Type B pancreatic cell (in vitro differentiated cells): Measurements from ENCODE around the gene SART1. TPM values are rescaled to one million over a fixed set of nuclear protein-coding genes. Genes with fewer than 3 reads are reported as not detected.
A peak's percentile ranks its signal among the peaks of the same experiment; 100 is the strongest.

ENCODE experiments used
- DNase-seq: peaks from one replicate; pipeline ENCODE4 v3.0.0; 2021; ENCODE audit warnings: mixed read lengths; ENCODE audit not compliant: unreplicated experiment; ENCODE audit errors: extremely low spot score
- H3K27ac Mint-ChIP-seq: 2 replicates; pipeline ENCODE4 v1.8.0; 2021; ENCODE audit warnings: mild to moderate bottlenecking, mixed read lengths
- H3K27me3 Mint-ChIP-seq: 2 replicates; pipeline ENCODE4 v1.8.0; 2021; ENCODE audit warnings: mixed read lengths
- H3K36me3 Mint-ChIP-seq: 2 replicates; pipeline ENCODE4 v1.8.0; 2021; ENCODE audit warnings: mixed read lengths
- H3K4me1 Mint-ChIP-seq: one replicate; pipeline ENCODE4 v1.8.0; 2021; ENCODE audit warnings: mixed read lengths; ENCODE audit not compliant: unreplicated experiment
- H3K4me3 Mint-ChIP-seq: 2 replicates; pipeline ENCODE4 v1.8.0; 2021; ENCODE audit warnings: mild to moderate bottlenecking, mixed read lengths
- H3K9me3 Mint-ChIP-seq: 2 replicates; pipeline ENCODE4 v1.8.0; 2021; ENCODE audit warnings: mixed read lengths
- total RNA-seq: library from RNA; stranded (reverse); gene quantifications from 2 replicates; pipeline ENCODE4 v1.2.1, GENCODE V29; 2021; ENCODE audit warnings: low replicate concordance
- TF ChIP-seq, protein P1 (sequence below): fragments of 200-600 bp; sonication (generic); conservative IDR thresholded peaks from 2 replicates; pipeline ENCODE4 v1.5.0; 2021; ENCODE audit warnings: antibody characterized with exemption, mild to moderate bottlenecking

SART1 gene
- total RNA-seq, 1 donor from 2014 or later = 46.0 TPM

DNA sequence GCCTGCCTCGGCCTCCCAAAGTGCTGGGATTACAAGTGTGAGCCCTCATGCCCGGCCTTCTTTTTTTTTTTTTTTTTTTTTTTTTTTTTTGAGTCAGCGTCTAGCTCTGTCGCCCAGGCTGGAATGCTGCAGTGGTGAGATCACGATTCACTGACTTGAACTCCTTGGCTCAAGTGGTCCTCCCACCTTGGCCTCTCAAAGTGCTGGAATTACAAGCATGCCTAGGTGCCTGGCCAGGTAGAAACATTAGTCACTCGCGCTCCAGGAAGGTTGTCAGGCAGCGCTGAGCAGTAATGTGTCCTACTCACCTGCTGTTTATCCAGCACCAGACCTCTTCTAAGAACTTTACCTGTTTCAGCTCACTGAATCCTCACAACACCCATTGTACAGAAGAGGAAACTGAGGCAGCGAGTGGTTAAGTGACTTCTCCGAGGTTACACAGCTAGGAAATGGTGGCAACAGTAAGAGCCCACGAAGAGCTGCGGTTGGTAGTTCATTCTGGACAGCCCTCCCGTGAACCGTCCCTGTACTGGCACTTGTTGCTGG is 49.8 kb downstream of the SART1 start:
- H3K4me1 Mint-ChIP-seq = no peaks in the 10 kb centered on the region
- H3K4me3 Mint-ChIP-seq = peak overlapping the region; percentile 54
- H3K27ac Mint-ChIP-seq = peak overlapping the region; percentile 66
- H3K27me3 Mint-ChIP-seq = peaks cover 13% of the 10 kb centered on the region
- H3K36me3 Mint-ChIP-seq = no peaks in the 10 kb centered on the region
- TF ChIP-seq, protein P1, sequence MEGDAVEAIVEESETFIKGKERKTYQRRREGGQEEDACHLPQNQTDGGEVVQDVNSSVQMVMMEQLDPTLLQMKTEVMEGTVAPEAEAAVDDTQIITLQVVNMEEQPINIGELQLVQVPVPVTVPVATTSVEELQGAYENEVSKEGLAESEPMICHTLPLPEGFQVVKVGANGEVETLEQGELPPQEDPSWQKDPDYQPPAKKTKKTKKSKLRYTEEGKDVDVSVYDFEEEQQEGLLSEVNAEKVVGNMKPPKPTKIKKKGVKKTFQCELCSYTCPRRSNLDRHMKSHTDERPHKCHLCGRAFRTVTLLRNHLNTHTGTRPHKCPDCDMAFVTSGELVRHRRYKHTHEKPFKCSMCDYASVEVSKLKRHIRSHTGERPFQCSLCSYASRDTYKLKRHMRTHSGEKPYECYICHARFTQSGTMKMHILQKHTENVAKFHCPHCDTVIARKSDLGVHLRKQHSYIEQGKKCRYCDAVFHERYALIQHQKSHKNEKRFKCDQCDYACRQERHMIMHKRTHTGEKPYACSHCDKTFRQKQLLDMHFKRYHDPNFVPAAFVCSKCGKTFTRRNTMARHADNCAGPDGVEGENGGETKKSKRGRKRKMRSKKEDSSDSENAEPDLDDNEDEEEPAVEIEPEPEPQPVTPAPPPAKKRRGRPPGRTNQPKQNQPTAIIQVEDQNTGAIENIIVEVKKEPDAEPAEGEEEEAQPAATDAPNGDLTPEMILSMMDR = no peak
- DNase-seq = no peak
- no peaks in the 10 kb centered on the region for H3K9me3 Mint-ChIP-seq

DNA sequence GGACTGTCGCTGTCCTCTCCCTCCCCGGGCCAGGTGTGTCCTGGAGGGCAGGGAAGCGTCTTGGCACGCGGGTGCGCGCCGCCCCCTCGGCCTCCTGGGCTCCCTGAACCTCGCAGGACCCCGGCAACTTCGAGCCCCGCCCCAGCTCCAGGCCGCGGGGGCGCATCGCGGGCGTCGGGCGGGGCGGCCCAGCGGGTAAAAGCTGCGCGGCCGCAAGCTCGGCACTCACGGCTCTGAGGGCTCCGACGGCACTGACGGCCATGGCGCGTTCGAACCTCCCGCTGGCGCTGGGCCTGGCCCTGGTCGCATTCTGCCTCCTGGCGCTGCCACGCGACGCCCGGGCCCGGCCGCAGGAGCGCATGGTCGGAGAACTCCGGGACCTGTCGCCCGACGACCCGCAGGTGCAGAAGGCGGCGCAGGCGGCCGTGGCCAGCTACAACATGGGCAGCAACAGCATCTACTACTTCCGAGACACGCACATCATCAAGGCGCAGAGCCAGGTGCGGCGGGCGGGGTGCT is 50.3 kb downstream of the SART1 start, which contains the start of gene CST6:
CST6 (plus strand) TSS at position 224 of the 519 bp plus-strand sequence; CDS start at position 261, 37 bp downstream.
- Mint-ChIP-seq H3K27me3 (peaks cover 13% of the 10 kb centered on the region), H3K36me3 (no peaks in the 10 kb centered on the region), H3K4me3 (peak within 1 kb of the TSS; percentile 54), H3K4me1 (no peaks in the 10 kb centered on the region), H3K9me3 (no peaks in the 10 kb centered on the region), H3K27ac (peak within 1 kb of the TSS; percentile 66)
- TF ChIP-seq, protein P1 = no peak
- no peak for DNase-seq

DNA sequence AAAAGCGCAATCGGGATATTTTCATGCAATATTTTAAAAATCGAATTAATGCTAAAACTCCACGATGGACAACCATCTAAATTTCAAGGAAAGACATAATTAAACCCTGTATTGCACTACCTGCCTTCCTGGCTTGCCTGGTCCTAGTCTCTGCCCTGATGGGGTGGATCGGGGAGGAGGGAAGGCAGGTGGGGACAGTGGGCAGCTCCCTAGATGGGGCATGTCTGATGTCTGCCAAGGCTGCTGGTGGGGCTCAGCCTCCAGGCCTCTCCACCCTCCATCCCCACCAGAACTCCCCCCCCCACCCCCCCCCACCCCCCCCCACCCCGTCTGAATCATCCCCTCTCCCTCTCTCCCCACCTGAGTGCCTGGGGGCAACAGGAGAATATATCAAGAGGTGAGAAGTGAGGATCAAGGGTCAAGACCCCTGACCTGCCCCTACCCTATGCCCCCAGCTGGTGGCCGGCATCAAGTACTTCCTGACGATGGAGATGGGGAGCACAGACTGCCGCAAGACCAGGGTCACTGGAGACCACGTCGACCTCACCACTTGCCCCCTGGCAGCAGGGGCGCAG is 50.9 kb downstream of the SART1 start:
- Mint-ChIP-seq H3K4me1 (no peaks in the 10 kb centered on the region), H3K9me3 (no peaks in the 10 kb centered on the region), H3K27me3 (peaks cover 13% of the 10 kb centered on the region), H3K4me3 (no peak overlapping the region), H3K27ac (no peak overlapping the region), H3K36me3 (no peaks in the 10 kb centered on the region)
- TF ChIP-seq, protein P1 = no peak
- DNase-seq = no peak

DNA sequence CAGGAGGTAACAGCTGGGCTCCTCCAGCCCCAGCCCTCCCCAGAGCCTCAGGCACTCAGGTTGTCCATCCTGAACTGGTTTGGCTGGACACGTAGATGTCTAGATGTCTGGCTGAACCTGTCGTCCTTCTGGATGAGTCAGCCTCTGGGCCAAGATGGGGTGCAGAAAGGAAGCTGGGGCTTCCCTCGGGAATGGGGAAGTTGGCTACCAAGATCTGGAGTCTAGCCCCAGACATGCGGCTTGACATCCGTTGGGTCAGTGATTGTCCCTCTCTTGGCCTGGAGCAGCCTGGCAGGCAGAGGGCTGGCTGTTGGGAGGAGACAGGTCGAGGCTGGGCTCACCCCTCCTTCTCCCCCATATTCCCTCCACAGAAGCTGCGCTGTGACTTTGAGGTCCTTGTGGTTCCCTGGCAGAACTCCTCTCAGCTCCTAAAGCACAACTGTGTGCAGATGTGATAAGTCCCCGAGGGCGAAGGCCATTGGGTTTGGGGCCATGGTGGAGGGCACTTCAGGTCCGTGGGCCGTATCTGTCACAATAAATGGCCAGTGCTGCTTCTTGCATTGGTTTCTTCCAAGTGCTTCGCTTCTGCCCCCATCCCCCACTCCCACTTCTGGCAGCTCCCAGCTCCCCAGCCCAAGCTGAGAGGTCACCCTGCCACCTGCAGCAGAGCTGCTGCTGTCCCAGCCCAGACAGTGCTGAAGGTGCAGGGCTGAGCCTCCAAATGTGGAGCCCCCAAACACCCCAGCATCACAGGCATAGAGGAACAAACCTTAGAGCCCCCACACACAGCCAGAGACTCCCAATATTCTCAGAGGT is 51.6 kb downstream of the SART1 start:
- no peaks in the 10 kb centered on the region for H3K36me3 Mint-ChIP-seq
- no peak overlapping the region for H3K4me3 Mint-ChIP-seq
- TF ChIP-seq, protein P1 = no peak
- no peak overlapping the region for H3K27ac Mint-ChIP-seq
- no peak for DNase-seq
- H3K4me1 Mint-ChIP-seq = no peaks in the 10 kb centered on the region
- H3K9me3 Mint-ChIP-seq = no peaks in the 10 kb centered on the region
- H3K27me3 Mint-ChIP-seq = peaks cover 13% of the 10 kb centered on the region

DNA sequence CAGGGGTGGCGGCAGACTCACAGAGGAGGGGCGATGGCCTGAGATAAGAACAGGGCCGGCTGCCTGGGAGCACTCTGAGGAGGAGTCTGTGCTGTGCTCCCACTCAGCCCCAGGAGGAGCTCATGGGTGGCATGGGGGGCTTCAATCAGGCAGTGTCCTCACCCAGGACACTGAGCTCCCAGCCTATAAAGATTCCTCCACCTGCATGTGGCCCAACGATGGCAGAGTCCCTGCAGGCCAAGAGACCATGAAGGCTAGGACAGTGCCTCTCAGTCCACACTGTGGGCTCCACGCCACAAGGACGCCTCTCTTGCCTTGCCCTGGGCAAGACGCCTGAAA is 52.2 kb downstream of the SART1 start:
- H3K4me3 Mint-ChIP-seq = no peak overlapping the region

More for the DNA sequence above, 52.2 kb downstream of the SART1 start:
- Mint-ChIP-seq H3K4me1 (no peaks in the 10 kb centered on the region), H3K36me3 (no peaks in the 10 kb centered on the region), H3K27ac (no peak overlapping the region), H3K9me3 (no peaks in the 10 kb centered on the region), H3K27me3 (peaks cover 13% of the 10 kb centered on the region)
- TF ChIP-seq, protein P1 = no peak
- no peak for DNase-seq
